HepG2 (cell line): ENCODE data around the gene DNAJB12. TPM values are rescaled to one million over a fixed set of nuclear protein-coding genes. Genes with fewer than 3 reads are reported as not detected.

Experiments
- ATAC-seq: fragments of 200-7000 bp; cut with Tn5 transposase; 3 replicates; pipeline ENCODE4 v1.9.1; 2020; ENCODE audit warnings: mild to moderate bottlenecking, moderate library complexity
- BruUV-seq: library from RNA; stranded (reverse); fragments of 400-500 nt; replicated peaks from 2 replicates; lab custom pipeline; 2021; lab: Mats Ljungman, UMichigan
- CTCF ChIA-PET: fragments of 300-600 bp; formaldehyde crosslinking; extraction: SDS; loops from one replicate; lab custom pipeline; 2021; ENCODE audit warnings: low total read pairs, inconsistent platforms, low intra/inter-chr PET ratio; lab: Yijun Ruan, JAX
- POLR2A ChIA-PET: fragments of 350-600 bp; sonication (Branson Sonifier 250); formaldehyde crosslinking; loops from one replicate; lab custom pipeline; 2020; ENCODE audit warnings: antibody characterized with exemption, inconsistent platforms; lab: Yijun Ruan, JAX
- DNase-seq: peaks from one replicate; pipeline ENCODE4 v3.0.0-alpha.2; 2015; ENCODE audit warnings: low spot score
- FAIRE-seq: peaks from 3 replicates; lab custom pipeline; 2011; peaks lifted over from hg19 to GRCh38; lab: Jason Lieb, UNC
- H2AFZ ChIP-seq: one replicate; pipeline ENCODE4 v1.6.1; 2011; ENCODE audit warnings: low read length, inconsistent platforms
- H3K27ac ChIP-seq: fragments of 300-600 bp; 3 replicates; pipeline ENCODE4 v1.8.0; 2011; ENCODE audit warnings: mixed run types, mild to moderate bottlenecking, mixed read lengths, low read length, inconsistent platforms; ENCODE audit not compliant: insufficient read depth; ENCODE audit errors: extremely low read length
- H3K27me3 ChIP-seq, 2 experiments: fragments of 200-600 bp in 1 of 2; 2 replicates in 1 of 2; 3 replicates in 1 of 2; pipeline versions ENCODE4 v1.6.0 to v1.8.0; 2011; ENCODE audit warnings: low read length in 2 of 2, mild to moderate bottlenecking in 2 of 2, moderate library complexity in 2 of 2, inconsistent platforms in 1 of 2; ENCODE audit not compliant: insufficient read depth in 2 of 2, control insufficient read depth in 1 of 2
- H3K36me3 ChIP-seq, 2 experiments: fragments of 200-600 bp in 1 of 2; replicated peaks in 1 of 2; 2 replicates in 1 of 2; 3 replicates in 1 of 2; pipeline versions ENCODE4 v1.5.1 to v1.8.0; 2011; ENCODE audit warnings: low read length in 2 of 2, inconsistent platforms in 1 of 2; ENCODE audit not compliant: insufficient read depth in 2 of 2, control insufficient read depth in 1 of 2
- H3K4me1 ChIP-seq: 2 replicates; pipeline ENCODE4 v1.5.1; 2012; ENCODE audit warnings: low read length, inconsistent platforms; ENCODE audit not compliant: insufficient read depth
- H3K4me2 ChIP-seq: 2 replicates; pipeline ENCODE4 v1.6.0; 2011; ENCODE audit warnings: low read depth, low read length, inconsistent platforms
- H3K4me3 ChIP-seq, 3 experiments: fragments of 200-600 bp in 1 of 3; sonication (generic), shearing (Covaris generic) in 1 of 3; replicated peaks in 1 of 3; 2 replicates each; pipeline ENCODE4 v1.5.1; 2011 to 2016; ENCODE audit warnings: low read length in 3 of 3, inconsistent platforms in 2 of 3, low read depth in 2 of 3, mild to moderate bottlenecking in 2 of 3, control low read depth in 1 of 3, mixed read lengths in 1 of 3; ENCODE audit not compliant: insufficient read depth in 1 of 3
- H3K79me2 ChIP-seq: one replicate; pipeline ENCODE4 v1.6.1; 2011; ENCODE audit warnings: low read length, inconsistent platforms; ENCODE audit not compliant: insufficient read depth
- H3K9ac ChIP-seq: 2 replicates; pipeline ENCODE4 v1.6.0; 2011; ENCODE audit warnings: mild to moderate bottlenecking, low read depth, low read length, inconsistent platforms; ENCODE audit not compliant: insufficient read depth
- H3K9me3 ChIP-seq: 2 replicates; pipeline ENCODE4 v1.5.1; 2012; ENCODE audit warnings: mild to moderate bottlenecking, low read length
- H4K20me1 ChIP-seq: 2 replicates; pipeline ENCODE4 v1.6.0; 2011; ENCODE audit warnings: inconsistent platforms, mild to moderate bottlenecking, low read length, moderate library complexity; ENCODE audit not compliant: insufficient read depth
- EP300 ChIP-seq, 3 experiments: sonication (generic) in 1 of 3; formaldehyde crosslinking in 1 of 3; IDR thresholded peaks; 2 replicates each; pipeline versions ENCODE4 v1.5.1 to v1.6.1; 2011 to 2020; ENCODE audit warnings: low read depth in 2 of 3, low read length in 2 of 3, borderline replicate concordance in 1 of 3, improper control_type of control experiment in 1 of 3, mild to moderate bottlenecking in 1 of 3, missing genetic modification reagents in 1 of 3, moderate library complexity in 1 of 3
- GABPA ChIP-seq, 2 experiments: IDR thresholded peaks; 2 replicates each; pipeline ENCODE4 v1.6.1; 2011 to 2016; ENCODE audit warnings: low read depth in 2 of 2, low read length in 1 of 2, missing biosample characterization in 1 of 2, missing genetic modification characterization in 1 of 2
- HBP1 ChIP-seq: IDR thresholded peaks from 2 replicates; pipeline ENCODE4 v1.6.1; 2016; ENCODE audit warnings: low read depth, control low read depth
- KLF11 ChIP-seq: IDR thresholded peaks from 2 replicates; pipeline ENCODE4 v1.6.1; 2016; ENCODE audit warnings: missing compliant biosample characterization
- MAZ ChIP-seq, 2 experiments: sonication (generic) in 1 of 2; formaldehyde crosslinking in 1 of 2; IDR thresholded peaks; 2 replicates each; pipeline versions ENCODE4 v1.5.0 to v1.6.1; 2012 to 2020; ENCODE audit warnings: low read depth in 2 of 2, mild to moderate bottlenecking in 2 of 2, borderline replicate concordance in 1 of 2, improper control_type of control experiment in 1 of 2, low read length in 1 of 2, missing genetic modification reagents in 1 of 2, moderate library complexity in 1 of 2
- PATZ1 ChIP-seq: sonication (generic); formaldehyde crosslinking; IDR thresholded peaks from 2 replicates; pipeline ENCODE4 v1.4.0; 2020; ENCODE audit warnings: missing genetic modification reagents
- SKIL ChIP-seq: sonication (generic); formaldehyde crosslinking; IDR thresholded peaks from 2 replicates; pipeline ENCODE4 v1.8.0; 2022; ENCODE audit warnings: missing genetic modification reagents, mild to moderate bottlenecking, moderate library complexity, borderline replicate concordance
- SMAD1 ChIP-seq: sonication (generic); formaldehyde crosslinking; IDR thresholded peaks from 2 replicates; pipeline ENCODE4 v1.4.0; 2020; ENCODE audit warnings: missing genetic modification reagents, low read depth, mild to moderate bottlenecking, borderline replicate concordance
- SMAD3 ChIP-seq: sonication (generic); formaldehyde crosslinking; IDR thresholded peaks from 2 replicates; pipeline ENCODE4 v1.4.0; 2020; ENCODE audit warnings: missing genetic modification reagents
- ZC3H4 ChIP-seq: sonication (generic); formaldehyde crosslinking; IDR thresholded peaks from 2 replicates; pipeline ENCODE4 v1.4.0; 2020; ENCODE audit warnings: missing genetic modification reagents, borderline replicate concordance
- ZFP36L1 ChIP-seq: sonication (generic); formaldehyde crosslinking; IDR thresholded peaks from 2 replicates; pipeline ENCODE4 v1.8.0; 2022; ENCODE audit warnings: mild to moderate bottlenecking, missing genetic modification reagents, moderate library complexity
- ZMYM3 ChIP-seq: sonication (generic); formaldehyde crosslinking; IDR thresholded peaks from 2 replicates; pipeline ENCODE4 v1.5.1; 2020; ENCODE audit warnings: mild to moderate bottlenecking, missing genetic modification reagents
- ZNF3 ChIP-seq: IDR thresholded peaks from 2 replicates; pipeline ENCODE4 v1.7.0; 2017; ENCODE audit warnings: inconsistent platforms
- ZNF629 ChIP-seq: sonication (generic); formaldehyde crosslinking; conservative IDR thresholded peaks from 2 replicates; pipeline ENCODE4 v1.5.0; 2020; ENCODE audit warnings: missing genetic modification reagents
- ZNF713 ChIP-seq: sonication (generic); formaldehyde crosslinking; IDR thresholded peaks from 2 replicates; pipeline ENCODE4 v1.4.0; 2020; ENCODE audit warnings: mild to moderate bottlenecking, missing genetic modification reagents
- ZNF724P ChIP-seq: sonication (generic); formaldehyde crosslinking; IDR thresholded peaks from 2 replicates; pipeline ENCODE4 v1.8.0; 2022; ENCODE audit warnings: missing genetic modification reagents, borderline replicate concordance
- WGBS: methylation state at CpG from one replicate; pipeline ENCODE4 v1.1.6; 2017; ENCODE audit warnings: low lambda C conversion rate; 5-methylcytosine and 5-hydroxymethylcytosine counted together
- in situ Hi-C: cut with HindIII; loops from 2 replicates; pipeline ENCODE4 v1.10.0; 2017; ENCODE audit warnings: low pct_unique_long_range_greater_than_20kb; ENCODE audit not compliant: extremely low pct_ligation_motif_present
- intact Hi-C: fragments of 100-400 bp; cut with micrococcal nuclease; formaldehyde crosslinking; loops from one replicate; pipeline ENCODE4 v1.10.0; 2022; ENCODE audit not compliant: unreplicated experiment
- polyA plus RNA-seq, 8 experiments: library from polyadenylated mRNA; depleted of rRNA in 3 of 8; stranded (reverse) in 7 of 8; unstranded in 1 of 8; fragments of >200 nt; fragmentation: Illumina TruSeq in 4 of 8; extraction: Trizol in 4 of 8; gene quantifications; 2 replicates each; pipeline versions ENCODE4 v1.2.1 to v1.2.3, GENCODE V29; 2011 to 2016; ENCODE audit warnings: low read depth in 4 of 8, missing spikeins in 1 of 8, mixed read lengths in 1 of 8; ENCODE audit not compliant: insufficient read depth in 1 of 8
- total RNA-seq, 5 experiments: library from RNA; depleted of rRNA; stranded (reverse); fragments of >200 nt; fragmentation: Illumina TruSeq; extraction: Trizol; gene quantifications; 2 replicates each; pipeline ENCODE4 v1.2.3, GENCODE V29; 2016; ENCODE audit warnings: low read depth in 1 of 5

Gene DNAJB12
- total and polyA plus RNA-seq, 2 of the 13 experiments (the other 11 are each of a cell fraction or from before 2014, with no cell fraction given): 10.8 to 18.2 TPM

GRCh38 chr10:72321248-72322029, 33.3 kb downstream of the DNAJB12 start:
- ChIA-PET CTCF (no interaction called here), POLR2A (interaction anchor here (0.5 to 8.1 kb wide), 33 partner anchors 8 to 358 kb away, joined by 3 to 322 read pairs (median 4); partner anchors contain the start of genes ANAPC16, ASCC1, DDIT4 and DNAJB12)
- Histone ChIP-seq H3K27me3 (no peaks in the 10 kb centered on the region), H3K79me2 (no peaks in the 10 kb centered on the region), H3K27ac (peak overlapping the region; percentile 98), H3K36me3 (no peaks in the 10 kb centered on the region), H3K4me2 (peak overlapping the region; percentile 98), H3K9ac (peak overlapping the region; percentile 84), H3K4me3 (peak overlapping the region; percentile 48 to 75 (median 55); a peak in 5 of 6 replicates), H4K20me1 (no peaks in the 10 kb centered on the region), H3K9me3 (no peaks in the 10 kb centered on the region), H3K4me1 (peaks cover 87% of the 10 kb centered on the region), H2AFZ (no peak overlapping the region)
- in situ Hi-C loops (no loop called here), intact Hi-C loops (loop anchor here (10.0 kb wide), 1 partner anchor 97 kb away; no protein-coding TSS in a partner anchor)
- FAIRE-seq (no peak), DNase-seq (no peak), ATAC-seq (no peak)
- BruUV-seq: no TSS peak
- WGBS: 52% methylated on average over 10 of the region's 13 CpGs
- TF ChIP-seq ZMYM3: peak; percentile 58; the same call in 1 of the 2 replicates
- TF ChIP-seq ZNF724P (CRISPR knock-in tag): no peak
- TF ChIP-seq ZFP36L1 (CRISPR knock-in tag): 0 out of 2 replicates have a peak, but pooled peaks have one; percentile 55
- TF ChIP-seq GABPA (IDR thresholded peaks at IDR 0.05; ENCODE audit: low read depth, low read length): no peak
- TF ChIP-seq GABPA (CRISPR knock-in tag; IDR thresholded peaks at IDR 0.05; ENCODE audit: low read depth): no peak
- TF ChIP-seq SMAD1 (CRISPR knock-in tag): 0 out of 2 replicates have a peak, but pooled peaks have one; percentile 8
- TF ChIP-seq HBP1 (CRISPR knock-in tag): 0 out of 2 replicates have a peak, but pooled peaks have one; percentile 6
- TF ChIP-seq MAZ (IDR thresholded peaks at IDR 0.05; ENCODE audit: borderline replicate concordance, low read depth, low read length): 0 out of 2 replicates have a peak, but pooled peaks have one; percentile 20
- no peak for TF ChIP-seq MAZ (CRISPR knock-in tag; IDR thresholded peaks at IDR 0.05; ENCODE audit: low read depth)
- no peak for TF ChIP-seq SMAD3 (CRISPR knock-in tag)
- peak; percentile 97 for TF ChIP-seq ZNF3 (CRISPR knock-in tag)
- TF ChIP-seq SKIL (CRISPR knock-in tag): peak; percentile 47; the same call in 1 of the 2 replicates
- peak; percentile 17; the same call in 1 of the 2 replicates for TF ChIP-seq ZC3H4
- peak; percentile 12; the same call in 1 of the 2 replicates for TF ChIP-seq PATZ1 (CRISPR knock-in tag)
- peak; percentile 94 for TF ChIP-seq ZNF629
- TF ChIP-seq KLF11 (CRISPR knock-in tag): 0 out of 2 replicates have a peak, but pooled peaks have one; percentile 20
- TF ChIP-seq ZNF713 (CRISPR knock-in tag): no peak
- no peak for TF ChIP-seq EP300 (IDR thresholded peaks at IDR 0.05; ENCODE audit: low read depth in 2 of 2, low read length in 2 of 2)
- TF ChIP-seq EP300 (CRISPR knock-in tag; IDR thresholded peaks at IDR 0.05; ENCODE audit: borderline replicate concordance): no peak
